Inflammatory macrophage treated with lipopolysaccharide for 1 hour (primary cell): Measurements from ENCODE around the gene ETNK1.

Source experiments
- DNase-seq, 2 donors: peaks; one replicate each; pipeline ENCODE4 v3.0.0-alpha.2; 2020 to 2022

ETNK1 gene

DNA sequence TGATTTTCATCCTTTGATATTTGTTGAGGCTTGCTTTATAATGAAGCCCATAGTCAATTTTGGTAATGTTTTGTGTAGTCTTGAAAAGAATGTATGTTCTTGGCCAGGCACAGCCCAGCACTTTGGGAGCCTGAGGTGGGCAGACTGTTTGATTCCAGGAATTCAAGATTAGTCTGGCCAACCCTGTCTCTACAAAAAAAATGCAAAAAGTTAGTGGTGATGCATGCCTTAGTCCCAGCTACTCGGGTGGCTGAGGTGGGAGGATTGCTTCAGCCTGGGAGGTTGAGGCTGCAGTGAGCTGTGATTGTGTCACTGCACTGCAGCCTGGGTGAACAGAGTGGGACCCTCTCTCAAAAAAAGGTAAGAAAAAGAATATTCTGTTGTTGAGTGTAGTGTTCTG is 10.8 kb downstream of the ETNK1 start:
- no peak for DNase-seq

DNA sequence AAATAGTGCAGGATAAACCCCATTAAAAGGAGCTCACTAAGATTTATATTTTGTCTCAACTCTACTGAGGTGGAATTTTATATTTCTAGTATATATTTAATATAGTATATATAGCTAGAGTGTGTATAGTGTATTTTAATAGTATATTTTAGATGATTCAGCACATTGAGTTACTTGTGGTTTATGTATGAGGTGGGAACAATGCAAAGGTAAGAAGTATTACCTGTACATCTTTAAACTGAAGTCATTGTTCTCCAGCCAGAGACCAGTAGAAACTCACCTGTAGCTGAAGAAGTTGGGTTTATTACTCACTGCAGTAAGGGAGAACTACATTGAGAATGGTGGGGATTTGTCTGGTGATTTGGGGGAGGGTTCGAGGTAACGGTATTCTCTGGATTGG is 15.9 kb downstream of the ETNK1 start:
- DNase-seq: no peak

DNA sequence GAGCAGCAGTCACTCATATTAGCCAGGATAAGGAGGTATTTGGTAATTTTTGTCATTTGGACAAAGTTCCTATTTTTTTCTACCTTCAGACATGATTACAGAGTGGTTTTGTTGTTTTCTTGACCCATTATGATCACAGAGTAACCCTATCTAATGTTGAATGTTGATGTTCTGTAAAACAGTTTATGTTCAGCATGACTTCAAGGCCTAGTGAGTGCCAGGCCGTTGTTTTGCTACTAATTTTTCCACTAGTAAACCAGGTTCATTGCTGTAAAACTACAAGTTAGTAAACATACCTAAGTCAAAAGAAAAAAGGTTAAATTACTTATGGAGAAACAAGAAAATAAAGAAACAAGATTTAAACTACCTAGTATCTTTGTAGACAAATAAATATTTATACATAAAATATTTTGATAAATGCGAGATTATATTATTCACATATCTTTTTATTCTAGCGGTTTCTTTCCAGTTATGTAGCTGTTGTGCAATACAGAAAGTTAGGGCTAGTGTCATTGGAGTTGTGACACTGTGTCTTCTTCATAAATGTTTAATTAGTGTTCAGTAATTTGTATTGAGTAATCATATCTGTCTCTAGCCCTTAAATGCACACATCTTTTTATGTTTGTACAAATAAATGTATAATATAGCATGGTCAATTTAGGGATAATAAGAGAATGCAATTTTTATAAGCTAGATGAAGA is 16.5 kb downstream of the ETNK1 start:
- peak in 1 of 2 donors; percentile 10 for DNase-seq

DNA sequence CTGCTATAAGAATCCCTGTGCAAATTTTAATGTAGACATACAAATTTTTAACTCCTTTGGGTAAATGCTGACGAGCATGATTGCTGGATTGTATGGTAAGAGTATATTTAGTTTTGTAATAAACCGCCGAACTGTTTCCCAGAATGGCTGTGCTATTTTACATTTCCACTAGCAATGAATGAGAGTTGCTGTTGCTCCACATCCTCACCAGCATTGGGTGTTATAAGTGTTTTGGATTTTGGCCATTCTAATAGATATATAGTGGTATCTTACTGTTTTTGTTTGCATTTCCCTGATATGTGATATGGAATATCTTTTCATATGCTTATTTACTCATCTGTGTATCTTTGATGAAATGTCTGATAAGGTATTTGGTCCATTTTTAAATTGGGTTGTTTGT is 23.7 kb downstream of the ETNK1 start:
- DNase-seq: no peak

DNA sequence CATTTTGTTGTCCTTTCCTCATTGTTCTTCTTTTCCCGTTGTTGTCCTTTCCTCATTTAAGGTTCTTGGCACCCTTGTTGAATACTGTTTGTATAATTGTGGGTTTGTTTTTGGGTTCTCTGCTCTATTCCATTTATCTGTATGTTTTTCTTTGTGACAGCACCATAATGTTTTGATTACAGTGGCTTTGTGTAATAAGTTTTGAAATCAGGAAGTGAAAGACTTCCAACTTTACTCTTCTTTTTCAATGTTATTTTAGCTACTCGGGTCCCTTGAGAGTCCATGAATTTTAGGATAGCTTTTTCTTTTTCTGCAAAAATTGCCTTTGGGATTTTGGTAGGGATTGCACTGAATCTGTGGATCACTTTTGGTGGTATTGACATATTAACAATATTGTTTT is 28.1 kb downstream of the ETNK1 start:
- DNase-seq: no peak

DNA sequence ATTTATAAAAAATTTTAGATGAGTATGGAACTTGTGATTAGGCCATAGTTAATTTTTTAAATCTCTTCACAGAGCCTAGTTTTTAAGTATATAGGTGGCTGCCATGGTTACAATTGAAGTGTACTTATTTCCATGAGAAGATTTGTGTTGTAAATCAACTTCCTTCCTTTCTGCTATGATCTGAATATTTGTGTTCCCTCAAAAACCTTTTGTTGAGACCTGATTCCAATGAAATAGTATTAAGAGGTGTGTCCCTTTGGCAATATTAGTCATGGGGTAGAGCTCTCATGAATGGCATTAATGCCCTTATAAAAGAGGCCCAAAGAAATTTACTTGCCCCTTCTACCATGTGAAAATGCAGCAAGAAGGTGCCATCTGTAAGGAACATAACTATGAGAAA is 28.8 kb downstream of the ETNK1 start:
- no peak for DNase-seq

DNA sequence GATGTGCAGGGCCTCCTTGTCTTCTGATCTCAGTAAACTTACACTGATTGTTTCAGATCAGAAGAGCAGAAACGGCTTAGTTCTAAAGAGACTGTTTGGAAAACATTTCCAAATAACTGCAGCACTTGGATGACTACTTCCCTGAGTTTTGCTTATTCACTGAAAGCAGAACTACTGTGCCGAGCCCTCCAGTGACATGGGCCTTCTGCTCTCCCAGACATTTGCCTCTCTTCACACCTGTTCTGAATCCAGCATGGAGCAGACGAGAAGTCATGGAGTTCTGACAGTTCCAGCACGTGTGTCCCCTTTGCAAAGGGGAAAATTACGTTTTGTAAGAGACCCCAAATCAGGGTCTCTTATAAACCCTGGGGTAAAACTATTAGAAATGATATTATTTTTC is 31.4 kb downstream of the ETNK1 start:
- peak; percentile 7 to 12 for DNase-seq

DNA sequence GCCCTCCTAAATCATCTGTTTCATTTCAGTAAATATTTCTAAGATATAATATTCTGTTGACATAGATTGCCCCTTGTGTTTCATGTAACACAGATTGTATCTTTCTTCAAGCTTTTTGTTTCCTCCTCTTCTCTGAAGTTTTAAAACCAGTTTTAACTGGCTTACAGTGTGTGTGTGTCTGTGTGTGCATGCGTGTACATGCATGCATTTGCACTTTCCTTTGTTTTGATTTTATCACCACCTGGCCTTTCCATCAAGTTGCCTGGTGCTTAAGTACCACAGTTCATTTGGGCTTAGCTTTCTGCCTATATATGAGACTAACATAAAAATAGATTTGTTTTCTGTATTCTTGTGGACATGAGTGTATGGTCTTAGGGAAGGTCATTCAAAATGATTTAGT is 31.9 kb downstream of the ETNK1 start:
- DNase-seq: no peak

DNA sequence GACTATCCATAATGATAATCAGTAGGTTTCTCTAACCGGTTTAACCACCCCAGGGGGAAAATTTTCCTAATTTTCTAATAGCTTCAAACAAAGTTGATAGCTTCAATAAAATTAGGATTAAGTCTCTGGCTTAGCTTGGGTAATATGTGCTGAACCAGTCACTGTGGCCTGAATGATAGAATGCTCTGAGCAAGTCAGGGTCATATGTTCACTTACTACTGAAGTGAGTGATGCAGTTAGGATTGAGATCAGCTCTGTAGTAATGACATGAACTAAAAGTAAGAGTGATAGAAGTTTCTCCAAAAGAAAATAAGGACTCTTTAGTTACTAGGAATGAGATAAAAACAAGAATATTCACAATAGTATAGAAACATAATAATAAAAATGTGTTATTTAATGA is 32.6 kb downstream of the ETNK1 start:
- no peak for DNase-seq

DNA sequence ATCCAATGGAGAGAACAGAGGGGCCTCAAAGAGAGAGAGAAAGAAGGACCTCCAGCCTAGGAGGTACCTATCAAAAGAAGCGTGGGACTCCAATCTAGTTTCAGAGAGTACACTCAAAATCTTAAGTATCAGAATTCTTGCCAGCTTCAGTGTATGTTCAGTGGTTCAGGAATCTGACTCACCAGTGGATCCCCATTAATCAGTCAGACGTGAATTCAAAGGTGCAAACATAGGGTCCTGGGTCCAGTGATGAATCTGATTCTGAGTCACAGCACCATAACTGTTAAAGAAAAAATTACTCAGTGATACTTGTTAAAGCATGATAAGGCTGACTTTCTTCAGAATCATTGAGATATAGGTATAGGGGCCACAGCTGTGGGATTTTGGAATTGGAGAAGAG is 33.2 kb downstream of the ETNK1 start:
- DNase-seq: no peak

DNA sequence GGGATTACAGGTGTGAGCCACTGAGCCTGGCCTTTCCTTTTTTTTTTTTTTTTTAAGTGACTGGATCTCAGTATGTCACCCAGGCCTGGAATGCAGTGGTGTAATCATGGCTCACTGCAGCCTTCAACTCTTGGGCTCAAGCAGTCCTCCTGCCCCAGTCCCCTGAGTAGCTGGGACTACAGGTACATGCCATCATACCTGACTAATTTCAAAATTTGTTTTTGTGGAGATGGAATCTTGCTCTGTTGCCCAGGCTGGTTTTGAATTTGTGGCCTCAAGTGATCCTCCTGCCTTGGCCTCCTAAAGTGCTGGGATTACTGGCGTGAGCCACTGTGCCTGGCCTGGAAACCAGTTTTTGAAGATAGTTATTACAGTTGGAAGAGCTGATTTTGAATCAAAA is 37.4 kb downstream of the ETNK1 start:
- no peak for DNase-seq

DNA sequence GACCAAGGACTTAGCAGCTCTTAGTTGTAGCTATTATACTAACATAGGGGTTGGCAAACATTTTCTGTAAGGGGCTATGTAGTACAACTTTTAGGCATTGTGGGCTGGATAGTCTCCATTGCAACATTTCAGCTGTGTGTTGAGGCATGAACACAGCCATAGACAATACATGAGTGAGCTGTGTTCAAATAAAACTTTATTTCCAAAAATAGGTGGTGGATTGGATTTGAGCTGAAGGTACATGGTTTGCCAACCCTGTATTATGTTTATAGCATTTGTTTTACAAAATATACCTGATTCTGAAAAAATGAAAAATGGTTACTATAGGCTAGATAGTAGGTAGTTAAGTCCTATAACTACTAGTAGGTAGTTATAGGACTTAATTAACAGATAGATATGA is 40.5 kb downstream of the ETNK1 start:
- no peak for DNase-seq

DNA sequence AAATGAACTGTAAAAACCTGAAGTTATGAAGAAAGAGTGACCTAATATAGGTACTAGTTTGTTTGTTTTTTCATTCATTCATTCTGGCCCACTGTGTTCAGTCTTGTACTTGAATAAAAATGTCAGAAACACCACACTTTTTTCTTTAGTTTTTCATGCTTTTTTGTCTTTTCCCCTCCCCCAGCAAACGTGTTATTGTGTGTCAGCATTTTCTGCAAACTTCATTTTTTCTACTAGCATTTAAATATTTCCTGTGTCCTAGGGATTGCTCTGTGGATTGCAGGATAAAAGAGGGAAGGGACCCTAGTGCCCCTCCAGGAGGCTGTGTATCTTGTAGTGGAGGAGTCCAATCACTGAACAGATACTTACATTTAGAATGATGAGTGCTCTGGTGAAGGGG is 42.2 kb downstream of the ETNK1 start:
- no peak for DNase-seq

DNA sequence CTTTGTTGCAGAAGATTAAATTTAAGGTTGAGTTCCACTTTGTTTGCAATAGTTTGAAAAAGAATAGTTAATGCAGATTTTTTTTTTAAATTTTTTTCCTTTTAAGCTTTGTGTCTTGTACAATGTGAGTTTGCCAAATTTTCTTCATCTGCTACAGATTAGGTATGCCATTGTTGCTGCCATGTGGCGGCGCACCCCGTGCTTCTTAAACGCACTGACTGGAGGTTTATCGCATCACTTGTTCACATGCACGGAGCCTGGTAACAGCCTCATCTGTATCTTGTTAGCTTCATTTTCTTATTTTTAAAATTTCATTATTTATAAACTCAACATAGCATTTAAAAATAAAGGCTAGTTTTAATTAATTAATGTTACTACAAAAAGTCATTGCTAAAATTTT is 43.5 kb downstream of the ETNK1 start:
- no peak for DNase-seq

DNA sequence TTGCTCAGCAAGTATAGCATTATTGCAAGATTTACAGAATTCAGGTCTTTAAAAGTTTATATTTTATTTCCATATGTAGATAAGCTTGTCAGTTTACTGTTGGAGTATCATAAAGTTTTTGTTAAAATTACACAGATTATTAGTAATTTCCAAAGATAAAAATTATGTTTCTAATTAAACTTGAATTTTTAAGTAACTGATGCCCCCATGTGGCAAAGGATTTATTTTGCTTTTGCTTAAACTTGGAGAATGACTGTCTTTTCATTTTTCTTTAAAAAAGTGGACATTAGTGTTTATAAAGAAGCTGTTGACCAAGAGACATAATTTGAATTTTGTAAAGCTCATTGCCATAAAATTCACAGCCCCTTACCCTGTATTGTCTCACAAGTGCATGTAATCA is 45.8 kb downstream of the ETNK1 start:
- no peak for DNase-seq

DNA sequence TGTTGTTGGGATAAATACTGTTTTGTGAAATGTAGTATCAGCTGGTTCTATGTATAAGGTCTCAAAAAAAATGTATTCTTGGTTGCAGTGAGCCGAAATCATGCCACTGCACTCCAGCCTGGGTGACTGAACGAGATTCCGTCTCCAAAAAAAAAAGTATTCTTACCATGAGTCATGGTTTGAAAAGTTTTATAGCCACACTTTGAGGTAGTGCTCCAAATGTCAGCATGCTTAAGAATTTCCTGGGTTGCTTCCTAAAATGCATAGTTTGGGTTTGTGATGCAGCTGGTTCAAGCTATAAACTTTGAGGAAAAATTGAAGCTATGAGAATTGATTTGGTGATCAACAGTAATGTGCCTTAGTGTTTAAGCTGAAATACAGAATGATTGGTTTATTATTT is 48.0 kb downstream of the ETNK1 start:
- no peak for DNase-seq

DNA sequence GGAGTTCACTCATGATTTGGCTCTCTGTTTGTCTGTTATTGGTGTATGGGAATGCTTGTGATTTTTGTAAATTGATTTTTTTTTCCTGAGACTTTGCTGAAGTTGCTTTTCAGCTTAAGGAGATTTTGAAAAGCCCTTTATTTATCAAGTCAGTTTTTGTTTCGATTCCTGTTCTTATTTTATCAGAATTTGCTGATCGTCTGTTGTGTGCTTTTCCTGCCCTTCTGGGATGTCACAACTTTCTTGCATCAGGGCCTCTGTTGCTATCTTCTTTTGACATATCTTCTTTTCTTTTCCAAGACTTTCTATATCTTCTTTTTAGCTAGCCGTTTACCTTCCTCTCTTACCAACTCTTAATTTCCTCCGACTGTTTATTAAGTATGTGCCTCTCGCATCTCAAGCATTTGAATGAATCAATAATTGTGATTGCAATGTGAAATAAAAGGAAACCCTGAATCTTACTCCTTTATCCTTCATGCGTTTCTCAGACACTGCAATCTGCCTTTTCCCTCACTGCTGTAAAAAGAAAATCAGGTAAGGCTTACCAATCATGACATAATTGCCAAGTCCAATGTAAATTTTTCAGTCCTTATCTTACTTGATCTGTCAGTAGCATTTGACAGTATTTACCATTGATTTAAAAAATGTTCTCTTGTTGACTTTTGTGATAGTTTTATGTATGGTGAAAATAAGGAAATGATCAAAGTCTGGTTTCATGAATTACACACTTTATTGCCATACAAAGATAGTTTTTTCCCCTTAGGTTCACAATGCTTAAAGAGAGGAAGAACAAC is 53.0 kb downstream of the ETNK1 start:
- peak; percentile 45 to 60 for DNase-seq

DNA sequence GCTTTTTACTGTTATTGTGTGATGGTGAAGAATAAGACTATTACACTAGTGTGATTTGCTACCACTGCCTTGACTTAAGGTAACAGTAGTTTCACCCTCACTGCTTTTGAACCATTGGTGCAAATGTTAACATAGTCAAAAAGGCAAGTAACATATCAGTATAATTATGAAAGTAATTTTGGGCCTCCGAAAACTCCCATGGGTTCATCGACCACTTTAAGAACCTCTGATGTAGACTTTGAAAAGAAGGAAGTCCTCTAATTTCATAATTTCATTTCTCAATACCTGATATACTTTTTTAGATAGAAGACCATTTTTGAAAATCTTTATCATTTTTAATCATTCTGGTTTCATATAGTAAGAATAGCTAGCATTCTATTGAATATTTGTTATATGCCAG is 57.7 kb downstream of the ETNK1 start:
- DNase-seq: peak; percentile 25 to 48

DNA sequence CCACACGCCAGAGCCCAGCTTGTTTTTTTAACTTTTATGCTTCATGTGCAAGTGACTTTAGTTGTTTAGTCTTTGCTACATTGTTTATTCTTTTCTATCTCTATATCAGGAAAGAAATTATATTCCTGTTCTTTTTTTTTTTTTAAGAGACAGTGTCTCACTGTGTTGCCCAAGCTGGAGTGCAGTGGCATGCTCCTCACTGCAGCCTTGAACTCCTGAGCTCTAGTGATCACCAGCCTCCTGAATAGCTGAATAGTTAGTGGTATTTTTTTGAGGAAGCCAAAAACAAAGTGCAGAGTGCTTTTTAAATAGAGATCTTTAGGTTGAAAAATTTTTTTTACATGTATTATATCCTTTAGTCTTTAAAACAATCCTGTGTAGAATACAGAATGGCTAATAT is 58.2 kb downstream of the ETNK1 start:
- DNase-seq: no peak

DNA sequence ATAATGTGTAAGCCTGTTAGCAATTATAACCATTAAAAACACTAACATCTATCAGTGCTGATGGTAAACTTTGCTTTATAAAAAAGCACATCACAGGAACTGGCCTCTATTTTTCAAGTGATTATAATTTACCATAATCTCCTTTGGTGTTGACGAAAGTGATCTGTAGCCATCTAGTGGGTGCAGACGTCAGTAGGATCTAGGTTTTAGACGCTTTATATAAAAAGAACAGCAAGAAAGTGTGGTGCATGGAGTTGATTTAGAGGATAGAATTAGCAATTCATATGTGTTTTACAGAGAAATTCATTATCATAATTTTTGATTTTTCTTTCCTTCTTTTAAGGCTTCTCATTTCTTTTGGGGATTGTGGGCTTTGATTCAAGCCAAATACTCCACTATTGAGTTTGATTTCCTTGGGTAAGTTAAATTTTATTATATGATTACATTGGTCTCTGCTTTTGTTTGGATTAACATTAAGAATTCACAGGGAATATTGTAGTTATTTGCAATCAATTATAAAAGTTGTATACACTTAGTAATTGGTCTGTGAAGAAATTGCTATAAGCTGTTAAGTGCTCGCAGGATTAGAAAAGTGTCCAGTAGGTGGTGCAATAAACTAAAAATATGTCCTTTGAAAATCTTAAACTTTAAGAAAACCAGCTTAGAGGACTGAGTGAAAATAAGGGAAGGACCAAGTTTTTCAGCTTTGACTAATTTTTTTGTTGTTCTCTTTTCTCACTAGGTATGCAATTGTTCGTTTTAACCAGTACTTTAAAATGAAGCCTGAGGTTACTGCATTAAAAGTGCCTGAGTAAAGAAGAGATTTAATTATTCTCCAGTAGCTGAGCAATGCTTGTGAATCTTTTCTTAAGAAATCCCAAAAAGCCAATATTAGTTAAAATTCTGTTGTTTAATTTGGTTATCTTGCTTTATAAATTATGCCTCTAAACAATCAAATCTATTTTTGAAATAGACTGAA is 59.5 kb downstream of the ETNK1 start:
- DNase-seq: peak; percentile 53 to 87

DNA sequence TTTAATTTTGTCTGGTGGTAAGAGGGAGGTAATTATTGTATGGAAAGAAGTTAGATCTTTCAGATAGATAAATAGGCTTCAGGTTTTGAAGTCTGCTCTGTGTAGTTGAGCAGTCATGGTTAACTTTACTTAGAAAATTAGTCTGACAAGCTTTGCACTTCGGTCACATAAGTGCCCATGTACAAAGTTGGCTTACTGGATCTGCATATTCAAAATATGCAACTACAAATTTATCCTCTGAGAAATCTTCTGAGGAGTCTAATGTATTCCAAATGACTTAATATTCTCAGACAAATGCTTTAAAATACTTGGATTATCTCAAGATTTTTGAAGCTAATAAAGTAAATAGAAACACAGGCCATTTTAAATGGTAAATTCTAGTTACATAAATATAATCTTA is 61.2 kb downstream of the ETNK1 start:
- no peak for DNase-seq

DNA sequence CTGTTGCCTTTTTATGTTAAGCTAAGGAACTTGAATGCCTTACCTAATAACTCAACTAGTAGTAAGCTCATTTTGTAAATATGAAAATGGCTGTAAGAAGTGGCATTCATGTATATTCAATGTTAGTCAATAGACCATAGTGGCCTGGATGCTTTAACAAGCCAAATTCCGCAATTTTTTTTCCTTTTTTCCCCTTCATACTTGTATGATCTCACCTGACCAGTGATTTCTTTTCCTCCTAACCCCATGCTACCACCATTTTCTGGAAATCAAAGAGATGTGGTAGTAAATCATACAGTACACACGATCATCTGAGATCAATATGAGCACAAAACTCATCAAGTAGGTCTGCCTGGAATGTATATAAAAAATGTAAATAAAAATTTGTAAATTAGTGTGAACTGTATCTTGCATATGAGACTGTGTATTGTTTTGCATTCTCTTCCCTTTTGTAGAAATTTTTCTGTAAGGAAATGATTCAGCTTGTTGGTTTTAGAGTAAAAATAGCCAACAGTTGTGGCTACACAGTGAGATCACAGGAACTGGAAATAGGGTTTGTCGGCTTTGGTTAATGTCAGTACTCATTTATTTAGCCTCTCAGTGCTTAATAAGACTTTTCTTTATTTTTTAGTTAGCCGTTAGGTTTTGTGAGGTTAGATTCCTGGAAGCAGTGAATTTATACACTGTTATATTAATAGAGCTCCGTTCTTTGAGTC is 62.5 kb downstream of the ETNK1 start:
- peak; percentile 75 to 77 for DNase-seq

DNA sequence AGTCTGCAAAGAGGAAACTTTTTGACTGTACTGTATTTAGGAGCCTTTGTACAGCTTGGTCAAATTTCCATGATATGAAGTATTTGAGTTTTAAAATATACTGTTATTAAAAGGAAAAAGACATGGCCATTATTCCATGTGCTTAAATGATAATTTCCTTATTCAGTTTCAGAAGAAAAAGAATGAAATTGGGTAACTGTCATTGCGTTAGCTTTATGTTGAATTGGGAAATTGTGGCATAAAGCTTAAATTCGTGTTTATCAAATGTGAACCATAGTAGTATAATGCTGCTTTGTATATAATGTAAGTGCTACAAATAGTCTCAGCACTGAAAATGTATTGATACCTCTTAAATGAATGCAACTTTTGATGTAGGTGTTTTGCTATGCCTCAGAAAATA is 64.9 kb downstream of the ETNK1 start:
- DNase-seq: peak; percentile 45 to 76
